H1 (cell line): ENCODE measurements around the gene GABRG3. TPM values are rescaled to one million over a fixed set of nuclear protein-coding genes. Genes with fewer than 3 reads are reported as not detected.
A peak's percentile ranks its signal among the peaks of the same experiment; 100 is the strongest.

Source experiments
- FOSL1 ChIP-seq: IDR thresholded peaks from 2 replicates; pipeline ENCODE4 v1.6.1; 2011; ENCODE audit warnings: mild to moderate bottlenecking, low read depth, low read length, moderate library complexity; ENCODE audit not compliant: insufficient read depth
- RAD21 ChIP-seq, 2 experiments: IDR thresholded peaks in 1 of 2; conservative IDR thresholded peaks in 1 of 2; 2 replicates each; pipeline ENCODE4 v1.6.1; 2011; ENCODE audit warnings: low read depth in 2 of 2, low read length in 2 of 2, improper control_type of control experiment in 1 of 2, inconsistent platforms in 1 of 2, mild to moderate bottlenecking in 1 of 2, moderate library complexity in 1 of 2
- TEAD4 ChIP-seq: IDR thresholded peaks from 2 replicates; pipeline ENCODE4 v1.6.1; 2012; ENCODE audit warnings: low read depth, low read length, inconsistent platforms, mixed read lengths
- polyA plus RNA-seq, 7 experiments: library from polyadenylated mRNA; depleted of rRNA in 3 of 7; stranded (reverse) in 5 of 7; unstranded in 2 of 7; fragments of >200 nt in 5 of 7; fragments of 200-250 nt in 2 of 7; gene quantifications; 1 replicate in 5 of 7; 2 replicates in 1 of 7; 4 replicates in 1 of 7; pipeline versions ENCODE4 v1.2.1 to v1.2.3, GENCODE V29; 2011 to 2013; ENCODE audit warnings: missing spikeins in 2 of 7, mixed read lengths in 2 of 7
- total RNA-seq: library from RNA; stranded (reverse); fragmentation: NEBNext Ultra II Directional; extraction: Animal tissue kit (Norgen Biotek cat#: 25700); gene quantifications from 2 replicates; pipeline ENCODE4 v1.2.1, GENCODE V29; 2021

GABRG3 gene
- total and polyA plus RNA-seq, 2 of the 8 experiments (the other 6 are each of a cell fraction or from before 2014, with no cell fraction given) = 0.17 to 0.80 TPM

- TF ChIP-seq RAD21 (IDR thresholded peaks at IDR 0.05 in 1 of 2, conservative IDR thresholded peaks at IDR 0.05 in 1 of 2; ENCODE audit: low read depth in 2 of 2, low read length in 2 of 2) = peak in 1 of 2 experiments; percentile 46; a peak in 3 of 4 replicates
- TF ChIP-seq FOSL1 = no peak
- no peak for TF ChIP-seq TEAD4
Observed at GRCh38 chr15:27485265-27485664, 514.3 kb downstream of the GABRG3 start (continued).
